ENCODE measurements around the gene LRP1B. TPM values are rescaled to one million over a fixed set of nuclear protein-coding genes. Genes with fewer than 3 reads are reported as not detected.
"Not testable (repeated sequence)": the region's sequence is repeated elsewhere in the genome, so short reads cannot be mapped to it uniquely, and the experiment has no call there.

The LRP1B gene
- total RNA-seq, 1 experiment from 2014 or later = 0.17 TPM

DNA sequence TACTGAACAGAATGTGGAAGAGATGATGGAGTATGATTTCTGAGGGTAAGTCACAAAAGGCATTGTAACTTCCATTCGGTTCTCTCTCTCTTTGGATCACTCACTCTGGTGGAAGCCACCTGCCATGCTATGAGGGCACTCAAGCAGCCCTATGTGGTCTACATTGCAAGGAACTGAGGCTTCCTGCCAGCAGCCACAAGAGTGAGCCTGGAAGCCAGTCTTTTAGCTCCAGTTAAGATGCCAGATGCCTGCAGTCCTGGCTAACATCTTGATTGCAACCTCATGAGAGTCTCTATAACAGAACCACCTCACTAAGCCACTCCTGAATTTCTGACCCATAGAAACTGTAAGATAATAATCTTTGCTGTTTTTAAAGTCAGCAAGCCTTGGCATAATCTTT, 935.7 kb downstream of the LRP1B start:
- no peaks in the 10 kb centered on the region for H3K27me3 ChIP-seq (ENCODE audit: control insufficient read depth, insufficient read depth, low read length)
- no peaks in the 10 kb centered on the region for H3K36me3 ChIP-seq (replicated peaks; ENCODE audit: control insufficient read depth, insufficient read depth, low read length)
- no peak for DNase-seq
- no peak overlapping the region for H3K4me3 ChIP-seq (ENCODE audit: insufficient read depth, low read depth, low read length)

DNA sequence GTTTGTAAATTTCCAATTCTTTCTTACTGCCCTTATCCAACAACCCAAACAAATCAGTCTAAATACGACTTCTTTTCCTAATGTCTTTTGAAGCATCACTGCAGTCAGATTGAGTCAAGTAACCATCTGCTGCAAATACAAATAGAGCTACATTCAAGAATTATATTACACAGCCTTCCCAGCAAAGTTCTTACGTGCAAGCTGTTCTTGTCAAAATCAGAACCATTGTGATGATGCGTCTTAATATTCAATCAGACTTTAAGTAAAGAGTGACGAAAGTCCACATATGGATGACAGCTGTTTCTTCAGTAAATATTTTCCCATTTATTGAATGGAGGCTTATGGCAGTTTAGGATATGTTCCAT, 943.8 kb downstream of the LRP1B start:
- no peaks in the 10 kb centered on the region for H3K27me3 ChIP-seq (ENCODE audit: control insufficient read depth, insufficient read depth, low read length)
- DNase-seq = no peak
- H3K36me3 ChIP-seq (replicated peaks; ENCODE audit: control insufficient read depth, insufficient read depth, low read length) = no peaks in the 10 kb centered on the region
- no peak overlapping the region for H3K4me3 ChIP-seq (ENCODE audit: insufficient read depth, low read depth, low read length)

DNA sequence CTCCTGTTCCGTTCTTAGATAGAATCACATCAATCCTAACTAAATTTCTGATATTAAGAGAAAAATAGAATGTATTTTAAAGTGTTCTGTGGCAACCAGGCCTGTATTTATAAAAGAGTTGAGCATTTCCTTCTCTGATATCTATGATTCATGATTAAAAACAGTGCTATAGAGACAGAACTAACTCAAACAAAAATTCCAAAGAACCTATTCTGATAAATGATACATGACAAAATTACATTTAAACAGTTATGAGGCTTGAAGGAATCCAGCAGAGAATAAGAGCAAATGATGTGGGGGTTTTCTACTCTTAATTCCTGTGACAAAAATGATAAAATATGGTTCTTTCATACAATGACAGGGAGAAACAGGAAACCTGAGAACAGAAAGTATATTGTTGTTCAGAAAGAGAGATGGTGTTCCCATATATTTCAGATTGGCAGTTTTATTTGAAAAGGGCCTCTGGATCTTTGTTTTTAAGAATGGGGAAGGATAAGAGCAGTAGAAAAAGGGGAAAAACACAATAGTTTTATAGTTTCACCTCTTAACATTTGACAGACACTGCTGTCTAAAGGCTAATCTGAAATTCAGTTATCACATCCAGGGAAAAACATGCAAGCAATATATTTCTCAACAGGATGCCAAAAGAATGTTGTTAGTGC, 944.3 kb downstream of the LRP1B start:
- Histone ChIP-seq H3K4me3 (ENCODE audit: insufficient read depth, low read depth, low read length) (no peak overlapping the region), H3K27me3 (ENCODE audit: control insufficient read depth, insufficient read depth, low read length) (no peaks in the 10 kb centered on the region), H3K36me3 (replicated peaks; ENCODE audit: control insufficient read depth, insufficient read depth, low read length) (no peaks in the 10 kb centered on the region)
- DNase-seq = no peak

DNA sequence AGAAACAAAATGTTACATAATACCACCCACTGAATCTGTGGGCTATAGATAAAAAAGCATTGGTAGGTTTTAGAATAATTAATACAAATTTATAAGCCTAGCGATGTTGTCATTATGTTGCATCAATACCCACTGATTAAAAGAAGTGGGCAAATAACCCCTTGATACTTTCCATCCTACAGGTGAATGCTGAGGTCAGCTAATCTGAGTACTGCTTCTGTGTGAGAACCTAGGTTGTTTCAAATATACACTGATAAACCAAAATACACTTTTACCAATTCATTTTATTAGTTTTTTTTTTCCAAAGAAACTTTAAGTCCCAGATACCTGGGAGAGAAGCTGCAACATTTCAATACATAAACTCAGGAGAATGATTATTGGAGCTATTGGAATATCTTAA, 948.6 kb downstream of the LRP1B start:
- Histone ChIP-seq H3K4me3 (ENCODE audit: insufficient read depth, low read depth, low read length) (no peak overlapping the region), H3K36me3 (replicated peaks; ENCODE audit: control insufficient read depth, insufficient read depth, low read length) (no peaks in the 10 kb centered on the region), H3K27me3 (ENCODE audit: control insufficient read depth, insufficient read depth, low read length) (no peaks in the 10 kb centered on the region)
- DNase-seq = no peak

DNA sequence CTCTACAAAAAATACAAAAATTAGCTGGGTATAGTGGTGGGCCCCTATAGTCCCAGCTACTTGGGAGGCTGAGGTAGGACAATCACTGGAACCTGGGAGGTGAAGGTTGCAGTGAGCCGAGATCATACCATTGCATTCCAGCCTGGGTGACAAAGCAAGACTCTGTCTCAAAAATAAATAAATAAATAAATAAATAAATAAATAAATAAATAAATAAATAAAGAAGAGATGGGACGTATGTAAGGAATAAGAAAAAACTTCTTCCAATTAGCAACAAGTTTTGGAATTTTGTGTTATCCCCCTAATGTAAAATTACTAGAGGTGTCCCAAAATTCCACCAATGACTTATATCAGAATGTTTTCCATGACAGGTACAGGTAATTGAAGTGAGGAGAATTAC, 961.7 kb downstream of the LRP1B start:
- H3K4me3 ChIP-seq (ENCODE audit: insufficient read depth, low read depth, low read length); DNase-seq; H3K27me3 ChIP-seq (ENCODE audit: control insufficient read depth, insufficient read depth, low read length); H3K36me3 ChIP-seq (replicated peaks; ENCODE audit: control insufficient read depth, insufficient read depth, low read length): not testable (repeated sequence)

DNA sequence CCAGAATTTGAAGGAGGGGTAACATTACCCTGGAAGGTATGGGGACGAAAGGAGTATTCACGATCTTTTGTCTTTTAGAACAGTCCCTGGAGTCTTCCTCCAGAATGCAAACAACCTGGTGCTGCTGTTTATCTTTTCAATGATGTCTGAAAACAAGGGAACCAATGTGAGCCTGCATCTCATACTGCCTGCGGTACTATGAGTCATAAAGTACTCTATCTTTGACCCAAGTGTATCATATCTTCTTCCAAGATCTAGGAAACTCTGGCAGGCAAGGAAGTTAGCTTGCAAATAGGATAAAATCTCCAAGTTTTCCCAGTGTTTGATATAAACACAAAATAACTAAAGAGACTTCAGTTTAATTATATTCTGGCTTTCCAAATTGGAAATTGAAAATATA, 968.5 kb downstream of the LRP1B start:
- no peaks in the 10 kb centered on the region for H3K27me3 ChIP-seq (ENCODE audit: control insufficient read depth, insufficient read depth, low read length)
- DNase-seq = no peak
- H3K4me3 ChIP-seq (ENCODE audit: insufficient read depth, low read depth, low read length) = no peak overlapping the region
- H3K36me3 ChIP-seq (replicated peaks; ENCODE audit: control insufficient read depth, insufficient read depth, low read length) = no peaks in the 10 kb centered on the region

DNA sequence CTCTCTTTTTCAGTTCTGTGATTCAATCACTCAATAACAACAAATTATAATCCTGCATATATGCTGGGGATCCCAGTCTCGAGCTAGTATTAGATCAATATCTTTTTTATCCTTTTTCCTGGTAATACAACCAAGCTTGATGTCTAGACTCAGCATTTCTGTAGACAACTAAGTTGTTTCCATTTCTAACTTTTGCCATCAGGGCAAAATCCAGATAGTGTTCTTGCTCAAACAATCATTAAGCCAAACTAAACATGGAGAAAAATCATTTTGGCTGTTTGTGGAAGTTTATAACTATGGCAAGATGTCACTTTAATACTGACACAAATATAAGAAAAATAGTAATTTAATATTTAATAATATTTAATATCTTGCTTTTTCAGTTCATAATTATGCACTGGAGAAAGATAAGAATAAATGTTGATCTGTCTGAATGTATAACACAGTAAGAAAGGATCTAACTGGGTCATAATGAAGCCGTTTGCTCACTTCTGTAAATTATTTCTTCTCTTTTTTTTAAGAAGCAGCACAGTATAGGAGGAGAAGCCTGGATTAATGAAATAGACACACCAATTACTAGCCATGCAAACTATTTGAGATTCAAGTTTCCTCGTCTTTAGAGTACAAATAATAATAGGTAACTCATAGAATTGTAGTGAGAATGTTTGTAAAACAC, 979.1 kb downstream of the LRP1B start:
- Histone ChIP-seq H3K36me3 (replicated peaks; ENCODE audit: control insufficient read depth, insufficient read depth, low read length) (no peaks in the 10 kb centered on the region), H3K4me3 (ENCODE audit: insufficient read depth, low read depth, low read length) (no peak overlapping the region)
- DNase-seq = no peak

DNA sequence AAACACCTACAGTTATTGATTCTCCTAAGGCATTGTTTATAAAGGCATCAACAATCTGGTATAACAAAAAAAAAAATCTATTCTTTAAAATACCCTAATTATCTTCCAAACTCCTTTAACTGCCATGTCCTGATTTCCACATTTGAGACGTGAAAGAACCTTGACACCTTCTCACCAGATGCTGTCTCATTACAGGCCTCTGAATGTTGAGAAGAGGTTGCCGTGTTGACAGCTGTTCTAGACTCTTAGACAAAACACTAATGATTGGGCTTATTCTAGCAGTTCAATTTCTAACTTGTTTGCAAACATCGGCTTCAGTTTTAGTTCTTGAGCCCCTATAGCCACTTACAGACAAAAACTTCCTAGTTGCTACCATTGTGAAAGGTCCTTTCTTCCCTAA, 988.8 kb downstream of the LRP1B start:
- Histone ChIP-seq H3K27me3 (ENCODE audit: control insufficient read depth, insufficient read depth, low read length) (no peaks in the 10 kb centered on the region), H3K4me3 (ENCODE audit: insufficient read depth, low read depth, low read length) (no peak overlapping the region), H3K36me3 (replicated peaks; ENCODE audit: control insufficient read depth, insufficient read depth, low read length) (no peaks in the 10 kb centered on the region)
- DNase-seq = no peak

More for the DNA sequence above, 979.1 kb downstream of the LRP1B start:
- H3K27me3 ChIP-seq (ENCODE audit: control insufficient read depth, insufficient read depth, low read length) = no peaks in the 10 kb centered on the region

DNA sequence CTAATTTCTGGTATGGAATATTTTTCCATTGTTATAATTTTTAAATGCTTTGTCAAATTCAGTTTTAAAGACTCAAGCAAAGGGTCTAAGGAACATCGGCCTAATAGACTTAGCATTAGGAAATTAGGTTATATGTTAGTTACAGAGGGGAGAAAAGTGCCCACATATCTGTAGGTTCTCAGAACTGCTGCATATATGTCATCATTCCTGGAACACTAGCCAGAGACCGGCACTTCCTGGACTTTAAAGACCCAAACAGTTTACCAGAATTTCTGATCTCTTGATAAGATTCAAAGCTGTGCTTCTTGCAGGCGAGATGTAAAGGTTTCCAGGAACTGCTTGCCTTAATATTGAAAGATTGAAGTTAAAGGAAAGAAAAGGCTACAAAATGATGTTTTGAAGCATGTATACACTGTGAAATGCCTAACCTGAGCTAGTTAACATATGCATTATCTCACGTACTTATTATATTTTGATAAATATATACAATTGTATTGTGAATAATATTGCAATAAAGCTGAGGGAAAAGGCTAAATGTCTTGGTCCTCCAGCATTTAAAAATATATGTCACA, 993.6 kb downstream of the LRP1B start:
- Histone ChIP-seq H3K4me3 (ENCODE audit: insufficient read depth, low read depth, low read length) (no peak overlapping the region), H3K27me3 (ENCODE audit: control insufficient read depth, insufficient read depth, low read length) (no peaks in the 10 kb centered on the region), H3K36me3 (replicated peaks; ENCODE audit: control insufficient read depth, insufficient read depth, low read length) (no peaks in the 10 kb centered on the region)
- no peak for DNase-seq

DNA sequence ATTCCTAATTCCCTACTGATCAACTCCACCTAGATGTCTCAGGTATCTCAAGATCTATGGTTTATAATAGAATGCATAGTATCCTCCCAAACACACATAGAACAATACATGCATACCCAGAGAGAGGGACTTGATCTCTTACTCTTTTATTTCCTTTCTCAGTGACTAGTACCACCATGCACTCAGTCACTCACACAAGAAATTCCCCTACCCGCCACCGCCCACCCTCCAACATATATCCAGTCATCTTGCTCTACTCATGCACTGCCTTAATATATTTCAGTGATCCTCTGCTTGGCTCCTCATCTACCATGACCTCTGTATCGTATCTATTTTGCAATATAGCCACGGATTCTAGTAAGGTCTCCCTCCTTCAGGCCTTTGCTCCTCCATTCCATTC, 996.9 kb downstream of the LRP1B start:
- H3K27me3 ChIP-seq (ENCODE audit: control insufficient read depth, insufficient read depth, low read length) = no peaks in the 10 kb centered on the region

DNA sequence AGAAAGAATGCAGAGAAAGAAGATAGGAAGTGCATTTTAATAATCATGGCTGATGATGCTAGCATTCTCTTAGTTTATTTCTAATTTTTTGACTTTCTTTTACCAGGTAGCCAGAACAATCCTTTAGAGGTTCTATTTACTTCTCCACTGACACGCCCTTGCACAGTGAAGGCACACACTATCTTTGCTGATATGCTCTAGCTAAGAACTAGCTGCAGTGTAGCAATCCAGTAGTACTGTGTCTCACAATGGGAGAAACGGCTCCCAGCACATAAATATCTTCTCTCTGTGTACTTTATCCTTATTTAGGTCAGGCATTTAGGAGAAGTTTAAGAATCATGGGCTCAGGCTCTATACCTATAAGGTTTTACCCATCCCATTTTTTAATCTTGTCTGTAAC, 1005.4 kb downstream of the LRP1B start:
- Histone ChIP-seq H3K27me3 (ENCODE audit: control insufficient read depth, insufficient read depth, low read length) (no peaks in the 10 kb centered on the region), H3K36me3 (replicated peaks; ENCODE audit: control insufficient read depth, insufficient read depth, low read length) (no peaks in the 10 kb centered on the region), H3K4me3 (ENCODE audit: insufficient read depth, low read depth, low read length) (no peak overlapping the region)
- DNase-seq = no peak

More for the DNA sequence above, 996.9 kb downstream of the LRP1B start:
- DNase-seq = no peak
- Histone ChIP-seq H3K36me3 (replicated peaks; ENCODE audit: control insufficient read depth, insufficient read depth, low read length) (no peaks in the 10 kb centered on the region), H3K4me3 (ENCODE audit: insufficient read depth, low read depth, low read length) (no peak overlapping the region)

DNA sequence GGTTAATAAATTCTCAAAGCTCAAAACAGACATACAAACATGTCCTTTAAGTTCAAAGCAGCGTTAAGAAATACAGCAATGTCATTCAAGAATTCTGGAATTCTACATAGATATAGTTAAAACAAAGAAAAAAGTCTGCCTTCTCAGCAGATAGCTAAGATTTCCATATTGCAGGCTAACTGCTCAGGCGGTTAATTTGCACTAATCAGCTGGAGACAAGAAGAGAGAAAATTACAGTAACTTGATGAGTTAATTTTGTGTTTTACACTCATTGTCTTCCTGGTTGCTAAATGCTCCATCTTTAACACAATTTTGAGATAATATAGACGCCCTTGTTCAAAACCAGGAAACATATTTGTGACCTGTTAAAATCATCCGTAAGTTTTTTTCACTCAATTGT, 1012.0 kb downstream of the LRP1B start:
- no peaks in the 10 kb centered on the region for H3K27me3 ChIP-seq (ENCODE audit: control insufficient read depth, insufficient read depth, low read length)
- no peak overlapping the region for H3K4me3 ChIP-seq (ENCODE audit: insufficient read depth, low read depth, low read length)
- H3K36me3 ChIP-seq (replicated peaks; ENCODE audit: control insufficient read depth, insufficient read depth, low read length) = no peaks in the 10 kb centered on the region
- DNase-seq = no peak

DNA sequence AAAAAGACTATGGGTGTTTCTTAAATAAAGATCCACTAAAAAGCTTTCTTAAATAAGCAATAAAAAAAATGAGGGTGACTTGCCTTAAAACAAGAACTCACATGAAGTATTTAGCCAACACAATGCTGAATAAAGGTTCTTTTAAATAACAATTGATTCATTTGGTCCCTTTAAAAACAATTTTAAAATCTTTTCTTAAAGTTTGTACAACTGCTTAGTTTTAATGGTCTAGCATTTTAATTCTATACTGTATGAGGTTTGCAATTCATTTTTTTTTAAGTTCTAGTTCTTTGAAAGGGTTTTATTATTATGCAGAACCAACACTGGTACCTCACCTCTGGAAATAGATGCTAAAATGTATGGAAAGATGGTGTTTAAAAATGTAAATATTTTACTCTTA, 1017.5 kb downstream of the LRP1B start:
- DNase-seq = no peak
- no peak overlapping the region for H3K4me3 ChIP-seq (ENCODE audit: insufficient read depth, low read depth, low read length)
- no peaks in the 10 kb centered on the region for H3K27me3 ChIP-seq (ENCODE audit: control insufficient read depth, insufficient read depth, low read length)
- H3K36me3 ChIP-seq (replicated peaks; ENCODE audit: control insufficient read depth, insufficient read depth, low read length) = no peaks in the 10 kb centered on the region

DNA sequence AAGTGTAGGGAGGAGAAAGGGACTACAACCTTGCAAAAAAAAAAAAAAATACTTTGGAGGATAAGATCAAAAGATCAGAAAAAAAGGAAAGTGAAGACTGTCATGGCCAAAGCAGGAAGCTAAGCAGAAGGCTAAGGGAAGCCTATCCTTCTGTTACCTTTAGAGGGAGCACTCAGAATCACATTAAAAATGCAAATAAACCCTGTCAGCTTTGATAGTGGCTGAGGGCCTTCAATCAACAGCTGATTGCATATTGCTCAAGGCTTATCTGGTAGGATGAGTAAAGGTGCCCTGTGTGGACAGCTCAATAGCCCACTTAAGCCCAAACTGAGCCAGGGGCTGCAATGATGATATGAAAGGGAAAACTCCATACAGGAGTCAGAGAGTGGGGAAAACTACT, 1021.2 kb downstream of the LRP1B start:
- Histone ChIP-seq H3K4me3 (ENCODE audit: insufficient read depth, low read depth, low read length) (no peak overlapping the region), H3K27me3 (ENCODE audit: control insufficient read depth, insufficient read depth, low read length) (no peaks in the 10 kb centered on the region), H3K36me3 (replicated peaks; ENCODE audit: control insufficient read depth, insufficient read depth, low read length) (no peaks in the 10 kb centered on the region)
- DNase-seq = peak; percentile 5

DNA sequence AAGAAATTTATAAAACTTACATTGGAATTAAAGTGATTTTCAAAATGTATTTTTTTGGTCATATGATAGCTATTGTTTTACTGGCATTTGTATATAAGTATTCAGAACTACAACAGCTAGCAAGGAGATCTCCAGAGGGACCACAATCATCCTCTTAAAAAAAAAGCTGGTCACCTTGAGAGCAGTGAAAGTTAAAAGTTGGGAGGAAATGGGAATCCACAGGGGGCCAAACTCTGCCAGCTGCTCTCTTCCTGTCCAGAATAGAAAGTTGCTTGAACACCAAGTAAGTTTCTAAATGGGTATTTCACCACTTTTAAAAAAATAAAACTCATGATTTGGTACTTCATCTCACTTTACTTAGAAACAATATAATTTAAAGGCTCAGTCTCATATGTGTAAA, 1025.1 kb downstream of the LRP1B start:
- no peaks in the 10 kb centered on the region for H3K27me3 ChIP-seq (ENCODE audit: control insufficient read depth, insufficient read depth, low read length)
- no peak overlapping the region for H3K4me3 ChIP-seq (ENCODE audit: insufficient read depth, low read depth, low read length)
- no peak for DNase-seq
- no peaks in the 10 kb centered on the region for H3K36me3 ChIP-seq (replicated peaks; ENCODE audit: control insufficient read depth, insufficient read depth, low read length)

Data from H7 (cell line).